ENCODE measurements around the gene PAPOLG. TPM values are rescaled to one million over a fixed set of nuclear protein-coding genes. Genes with fewer than 3 reads are reported as not detected.
A peak's percentile ranks its signal among the peaks of the same experiment; 100 is the strongest.

The PAPOLG gene
- total RNA-seq (10 to 100 TPM in 6 of 9 donors, 1 to 10 TPM in 3; 6.6 to 18.5 (median 11.1) TPM), polyA plus RNA-seq (10 to 100 TPM in 1 of 3 donors, 1 to 10 TPM in 2; 4.5 to 10.9 (median 4.7) TPM)
- long read RNA-seq, donor 1, partial matches to known transcripts, result 5 of 5 reads
- long read RNA-seq, donor 1, other reads (novel, unspliced or antisense), result 0 of 5 reads
- long read RNA-seq, donor 2, full-length matches to known transcripts, result 1 of 1 reads
- long read RNA-seq, donor 2, partial matches to known transcripts, result 0 of 1 reads
- long read RNA-seq, donor 2, other reads (novel, unspliced or antisense), result 0 of 1 reads
- long read RNA-seq, donor 3, result 0 reads
- long read RNA-seq, donor 4, full-length matches to known transcripts, result 3 of 5 reads
- long read RNA-seq, donor 4, partial matches to known transcripts, result 1 of 5 reads
- long read RNA-seq, donor 4, other reads (novel, unspliced or antisense), result 1 of 5 reads
- long read RNA-seq, donor 5, full-length matches to known transcripts, result 6 of 7 reads
- long read RNA-seq, donor 5, partial matches to known transcripts, result 0 of 7 reads
- long read RNA-seq, donor 5, other reads (novel, unspliced or antisense), result 1 of 7 reads
- long read RNA-seq, donor 6, result 0 reads
- long read RNA-seq, donor 7, result 0 reads
- long read RNA-seq, donor 8, result 0 reads
- long read RNA-seq, donor 9, result 0 reads
- long read RNA-seq, donor 10, full-length matches to known transcripts, result 1 of 1 reads
- long read RNA-seq, donor 10, partial matches to known transcripts, result 0 of 1 reads
- long read RNA-seq, donor 10, other reads (novel, unspliced or antisense), result 0 of 1 reads

DNA sequence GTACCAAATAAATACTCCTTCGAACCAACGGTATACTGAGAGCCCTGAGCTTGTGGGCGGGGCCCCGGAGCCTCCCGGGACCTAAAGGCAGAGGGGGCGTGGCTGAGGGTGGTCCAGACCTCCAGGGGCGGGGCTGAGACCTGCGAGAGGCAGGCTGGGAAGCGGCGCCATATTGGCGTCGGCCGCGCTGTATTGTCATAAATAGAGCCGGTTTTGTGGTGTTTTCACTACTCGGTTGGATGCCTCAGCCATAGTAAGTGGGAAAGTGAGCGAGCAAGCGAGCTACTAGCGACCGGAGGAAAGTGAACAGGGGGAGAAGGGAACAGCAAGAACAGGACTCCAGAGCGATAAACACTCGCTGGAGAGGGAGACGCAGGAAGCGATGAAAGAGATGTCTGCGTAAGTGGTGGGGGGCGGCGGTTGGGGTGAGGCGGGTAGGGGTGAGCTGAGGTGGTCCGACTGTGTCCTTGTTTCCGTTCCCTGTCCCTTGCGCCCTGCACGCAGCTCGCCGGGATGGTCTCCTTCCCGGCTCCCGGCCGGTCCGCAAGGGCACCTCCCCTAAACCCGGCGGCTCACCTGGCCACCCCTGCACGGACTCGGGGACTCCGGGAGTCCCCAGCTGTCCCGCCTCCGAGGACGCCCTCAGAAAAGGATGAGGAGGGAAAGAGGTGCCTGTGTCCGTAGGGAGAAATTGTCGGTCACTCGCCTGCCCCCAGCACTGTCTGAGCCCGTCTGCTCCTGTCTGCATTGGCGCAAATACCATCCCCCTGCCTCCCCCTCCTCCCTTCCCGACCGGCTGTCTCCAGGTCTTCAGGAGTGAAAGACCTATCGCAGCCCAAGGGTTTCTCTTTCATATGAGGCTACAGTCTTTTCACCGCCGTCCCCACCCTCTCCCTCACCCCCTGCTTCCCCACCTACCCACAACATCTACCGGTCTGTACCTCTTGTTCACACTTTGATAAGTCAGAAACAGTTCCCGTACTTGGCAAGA is at the start of gene PAPOLG:
Gene PAPOLG (plus strand): TSS at position 172 of the 991 bp plus-strand sequence. CDS start 211 bp downstream, at position 383.
- Histone ChIP-seq H3K27me3 (no peaks in the 10 kb centered on the region), H3K36me3 (replicated peaks in 1 of 2) (peaks cover 0 to 14% of the 10 kb centered on the region in 2 donors), H3K4me3 (peak within 1 kb of the TSS; percentile 78 to 97 (median 90)), H3K9me3 (replicated peaks in 1 of 3) (no peaks in the 10 kb centered on the region), H3K27ac (peak within 1 kb of the TSS in 4 of 5 donors; percentile 66 to 92 (median 79)), H3K4me1 (replicated peaks in 1 of 2) (peaks cover 13 to 20% of the 10 kb centered on the region in 2 donors)
- intact Hi-C loops (cut with DNase I), result no loop called here
- 0 to 1% (median 0%) methylated on average over 31 to 58 of the region's 58 CpGs for WGBS, 4 donors
- peak; percentile 93 to 98 (median 96) for DNase-seq
- TF ChIP-seq POLR2A (IDR thresholded peaks at IDR 0.05), result peak; percentile 22 to 49
- TF ChIP-seq, protein P1, sequence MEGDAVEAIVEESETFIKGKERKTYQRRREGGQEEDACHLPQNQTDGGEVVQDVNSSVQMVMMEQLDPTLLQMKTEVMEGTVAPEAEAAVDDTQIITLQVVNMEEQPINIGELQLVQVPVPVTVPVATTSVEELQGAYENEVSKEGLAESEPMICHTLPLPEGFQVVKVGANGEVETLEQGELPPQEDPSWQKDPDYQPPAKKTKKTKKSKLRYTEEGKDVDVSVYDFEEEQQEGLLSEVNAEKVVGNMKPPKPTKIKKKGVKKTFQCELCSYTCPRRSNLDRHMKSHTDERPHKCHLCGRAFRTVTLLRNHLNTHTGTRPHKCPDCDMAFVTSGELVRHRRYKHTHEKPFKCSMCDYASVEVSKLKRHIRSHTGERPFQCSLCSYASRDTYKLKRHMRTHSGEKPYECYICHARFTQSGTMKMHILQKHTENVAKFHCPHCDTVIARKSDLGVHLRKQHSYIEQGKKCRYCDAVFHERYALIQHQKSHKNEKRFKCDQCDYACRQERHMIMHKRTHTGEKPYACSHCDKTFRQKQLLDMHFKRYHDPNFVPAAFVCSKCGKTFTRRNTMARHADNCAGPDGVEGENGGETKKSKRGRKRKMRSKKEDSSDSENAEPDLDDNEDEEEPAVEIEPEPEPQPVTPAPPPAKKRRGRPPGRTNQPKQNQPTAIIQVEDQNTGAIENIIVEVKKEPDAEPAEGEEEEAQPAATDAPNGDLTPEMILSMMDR (IDR thresholded peaks at IDR 0.05), result no peak

DNA sequence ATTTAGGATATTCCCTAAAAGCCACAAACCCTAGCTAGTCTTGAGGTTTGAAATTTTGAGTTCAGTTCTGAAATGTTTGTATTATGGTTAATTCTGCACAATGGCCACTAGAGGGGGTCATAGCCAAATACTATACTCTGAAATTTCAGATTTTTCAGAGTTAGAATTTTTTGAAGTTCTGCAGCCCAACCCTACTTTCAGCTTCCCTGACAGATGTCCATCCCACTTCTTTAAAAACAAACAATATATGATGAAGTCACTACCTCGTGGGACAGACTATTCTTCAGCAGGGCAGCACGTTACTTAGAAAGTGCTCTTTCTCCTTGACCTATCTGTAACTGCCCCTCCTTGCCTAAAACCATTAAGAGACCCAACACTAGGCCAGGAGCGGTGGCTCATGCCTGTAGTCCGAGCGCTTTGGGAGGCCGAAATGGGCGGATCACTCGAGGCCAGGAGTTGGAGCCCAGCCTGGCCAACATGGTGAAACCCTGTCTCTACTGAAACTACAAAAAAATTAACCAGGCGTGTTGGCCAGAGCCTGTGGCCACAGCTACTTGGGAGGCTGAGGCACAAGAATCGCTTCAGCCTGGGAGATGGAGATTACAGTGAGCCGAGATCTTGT is 48.2 kb upstream of the PAPOLG start:
- H3K27me3 ChIP-seq, result no peaks in the 10 kb centered on the region
- no peaks in the 10 kb centered on the region for H3K4me1 ChIP-seq (replicated peaks in 1 of 2)
- H3K27ac ChIP-seq, result no peak overlapping the region
- WGBS, 4 donors, result 29 to 46% (median 42%) methylated on average over 11 of the region's 11 CpGs
- H3K9me3 ChIP-seq (replicated peaks in 1 of 3), result no peaks in the 10 kb centered on the region
- no peaks in the 10 kb centered on the region for H3K36me3 ChIP-seq (replicated peaks in 1 of 2)
- intact Hi-C loops (cut with DNase I), result loop anchor here in 1 of 2 donors (5.0 kb wide), 1 partner anchor 289 kb away; no protein-coding TSS in a partner anchor
- no peak overlapping the region for H3K4me3 ChIP-seq
- TF ChIP-seq, protein P1 (IDR thresholded peaks at IDR 0.05), result peak; percentile 63 to 81 (median 70)
- no peak for TF ChIP-seq POLR2A (IDR thresholded peaks at IDR 0.05)
- DNase-seq, result peak in 1 of 7 donors; percentile 16

DNA sequence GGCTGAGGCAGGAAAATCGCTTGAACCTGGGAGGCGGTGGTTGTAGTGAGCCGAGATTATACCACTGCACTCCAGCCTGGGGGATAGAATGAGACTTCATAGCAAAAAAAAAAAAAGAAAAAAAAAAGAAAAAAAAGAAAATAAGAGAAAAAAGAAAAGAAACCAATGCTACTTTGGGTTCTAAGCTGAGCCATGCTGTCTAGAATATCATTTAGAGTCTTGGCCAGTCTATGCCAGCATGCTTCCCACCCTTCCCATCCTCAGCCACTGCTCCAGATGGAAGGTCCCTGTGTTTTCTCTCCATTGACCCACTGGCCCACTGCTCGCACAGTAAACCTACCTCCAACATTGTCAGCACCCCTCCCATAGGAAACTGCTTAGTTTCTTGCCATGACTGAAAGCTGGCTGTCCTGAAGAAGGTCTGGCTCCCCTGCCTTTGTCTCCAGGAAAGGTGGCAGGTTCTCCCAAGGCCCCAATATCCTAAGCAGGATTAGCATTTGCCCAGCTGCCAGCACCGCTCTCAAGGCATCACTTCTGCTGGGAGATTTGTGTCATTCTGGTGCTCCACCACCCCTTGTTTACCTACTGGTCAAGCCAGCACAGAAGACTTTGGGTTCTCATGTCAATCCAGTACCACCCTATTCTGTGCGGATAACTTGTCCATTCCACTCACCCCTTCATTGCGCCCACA is 47.3 kb upstream of the PAPOLG start:
- Histone ChIP-seq H3K36me3 (replicated peaks in 1 of 2) (no peaks in the 10 kb centered on the region), H3K9me3 (replicated peaks in 1 of 3) (no peaks in the 10 kb centered on the region), H3K27me3 (no peaks in the 10 kb centered on the region), H3K4me3 (no peak overlapping the region), H3K27ac (no peak overlapping the region), H3K4me1 (replicated peaks in 1 of 2) (no peaks in the 10 kb centered on the region)
- intact Hi-C loops (cut with DNase I), result loop anchor here in 1 of 2 donors (5.0 kb wide), 1 partner anchor 289 kb away; no protein-coding TSS in a partner anchor
- 92 to 95% (median 93%) methylated on average over 6 to 7 of the region's 7 CpGs for WGBS, 4 donors
- DNase-seq, result peak in 1 of 7 donors; percentile 25
- TF ChIP-seq, protein P1 (IDR thresholded peaks at IDR 0.05), result no peak
- TF ChIP-seq POLR2A (IDR thresholded peaks at IDR 0.05), result no peak
